CD1c-positive myeloid dendritic cell (primary cell): ENCODE measurements around the gene EXOC4.

Source experiments
- DNase-seq: peaks from one replicate; pipeline ENCODE4 v3.0.0-alpha.2; 2016; ENCODE audit errors: extremely low spot score

EXOC4 gene

DNA sequence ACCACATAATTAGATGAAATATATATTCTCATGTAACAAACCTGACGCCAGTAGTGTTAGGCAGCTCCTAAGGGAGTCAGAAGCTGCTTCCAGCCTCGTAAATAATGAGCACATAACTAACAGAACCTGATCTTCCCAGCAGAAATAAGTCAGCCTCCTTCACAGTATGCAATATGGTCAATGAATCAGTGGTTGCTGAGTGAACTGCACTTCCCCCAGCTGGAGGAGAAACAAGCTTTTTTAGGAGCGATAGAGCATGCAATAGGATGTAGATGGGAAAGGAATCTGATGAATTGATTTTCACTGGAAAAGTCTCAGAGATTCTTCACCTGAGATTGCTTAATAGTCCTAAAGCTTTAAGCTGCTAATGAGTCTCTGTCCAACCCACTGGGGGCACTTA lies 537.1 kb downstream of the EXOC4 start:
- no peak for DNase-seq

DNA sequence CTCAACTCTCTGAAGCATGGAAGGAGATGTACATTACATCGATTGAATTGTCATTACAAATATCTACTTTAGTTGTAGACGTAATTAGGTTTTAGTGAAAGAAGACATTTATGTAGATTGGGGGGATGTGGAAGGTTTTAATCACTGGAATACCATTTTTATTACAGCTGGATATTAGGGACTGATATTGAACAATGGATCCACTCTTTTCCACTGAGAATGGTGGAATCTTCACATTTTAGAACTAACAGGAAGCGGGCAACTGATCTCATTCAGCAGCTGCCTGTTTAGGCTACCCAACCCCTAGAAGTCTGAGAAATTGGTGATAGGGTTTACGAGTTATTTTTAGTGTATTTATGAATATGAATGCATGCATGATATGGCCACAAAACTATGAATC lies 538.0 kb downstream of the EXOC4 start:
- DNase-seq = no peak

DNA sequence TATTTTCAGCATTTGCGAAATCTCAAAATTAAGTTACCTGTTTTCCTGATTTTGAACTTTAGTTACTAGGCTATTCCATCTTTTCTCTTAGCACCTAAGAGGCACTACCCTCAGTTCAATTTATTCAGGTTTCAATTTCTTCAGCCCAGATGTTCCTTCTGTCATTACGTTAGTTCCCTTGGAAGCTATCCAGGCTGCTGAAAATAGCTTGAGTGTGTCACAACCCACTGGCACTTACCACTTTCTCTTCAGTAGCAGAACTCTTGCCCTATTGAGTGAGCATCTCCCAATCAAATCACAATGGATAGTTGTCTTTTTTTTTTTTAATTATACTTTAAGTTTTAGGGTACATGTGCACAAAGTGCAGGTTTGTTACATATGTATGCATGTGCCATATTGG lies 541.6 kb downstream of the EXOC4 start:
- DNase-seq = no peak

DNA sequence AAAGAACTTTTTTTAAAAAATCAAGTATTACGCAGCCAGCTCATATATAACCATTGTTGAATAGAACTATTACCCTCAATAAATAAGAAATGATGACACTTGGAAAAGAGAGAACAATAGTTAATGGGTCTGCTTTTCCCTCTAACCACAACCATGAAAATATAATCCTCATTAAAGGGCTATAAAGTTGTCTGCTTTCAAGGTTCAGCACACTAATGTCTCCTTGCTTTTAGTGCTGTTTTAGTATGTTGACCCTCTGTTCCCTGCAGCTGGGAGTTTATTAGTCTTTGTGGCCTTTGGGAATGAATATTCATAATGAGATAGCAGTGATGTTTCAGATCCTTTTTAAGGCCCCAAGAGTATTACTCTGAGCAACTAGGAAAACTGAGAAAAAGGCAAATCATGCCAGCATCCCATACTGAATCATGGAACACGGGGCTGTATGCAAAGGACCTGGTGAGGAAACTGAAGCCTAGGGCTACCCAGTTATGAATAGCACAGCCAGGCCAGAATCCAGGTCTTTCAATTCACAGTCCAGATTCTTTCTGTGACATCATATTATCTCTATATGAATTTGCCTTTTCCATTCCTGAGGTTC lies 542.3 kb downstream of the EXOC4 start:
- DNase-seq = no peak

DNA sequence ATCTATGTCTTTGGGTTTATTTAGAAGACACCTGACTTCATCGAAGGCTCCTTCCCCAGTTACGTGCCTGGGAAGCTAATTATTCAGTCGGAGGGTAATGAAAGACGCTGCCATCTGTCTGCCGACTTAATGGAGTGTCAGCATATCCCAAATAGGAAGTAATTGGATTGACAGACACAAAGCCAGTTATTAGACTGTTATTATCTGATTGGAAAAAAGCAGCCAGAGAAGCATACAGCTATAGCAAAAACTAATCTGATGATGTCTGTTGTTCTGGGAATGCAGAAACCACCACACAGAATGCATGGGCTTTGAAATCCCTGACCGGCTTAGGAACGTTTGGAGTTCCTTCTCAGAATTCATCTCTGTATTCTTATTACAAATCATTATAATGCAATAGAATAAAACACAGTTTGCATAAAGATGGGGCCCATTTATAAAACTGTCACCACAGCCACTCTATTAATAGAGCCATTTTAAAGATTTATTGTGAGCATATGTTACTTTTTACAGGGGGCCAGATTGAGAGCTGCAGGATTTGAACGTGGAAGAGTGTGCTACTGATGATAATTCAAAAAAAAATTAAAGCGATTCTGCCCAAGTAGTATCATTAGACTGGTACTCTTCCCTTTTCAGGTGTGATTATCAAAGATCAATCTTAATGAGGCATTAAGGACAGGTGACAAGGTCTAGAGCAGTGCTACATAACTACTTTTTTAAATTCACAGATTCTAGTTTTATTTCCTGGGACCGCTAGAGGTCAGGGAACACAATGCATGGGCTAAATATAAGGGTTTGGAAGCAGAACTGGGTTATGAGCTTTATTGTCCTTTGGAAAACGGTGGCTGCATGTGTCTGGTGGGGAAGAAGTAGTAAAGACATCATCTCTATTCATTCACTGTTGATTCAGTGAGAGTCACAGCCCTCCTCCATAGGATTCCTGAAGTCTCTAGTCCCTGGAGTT lies 544.2 kb downstream of the EXOC4 start:
- DNase-seq = no peak

DNA sequence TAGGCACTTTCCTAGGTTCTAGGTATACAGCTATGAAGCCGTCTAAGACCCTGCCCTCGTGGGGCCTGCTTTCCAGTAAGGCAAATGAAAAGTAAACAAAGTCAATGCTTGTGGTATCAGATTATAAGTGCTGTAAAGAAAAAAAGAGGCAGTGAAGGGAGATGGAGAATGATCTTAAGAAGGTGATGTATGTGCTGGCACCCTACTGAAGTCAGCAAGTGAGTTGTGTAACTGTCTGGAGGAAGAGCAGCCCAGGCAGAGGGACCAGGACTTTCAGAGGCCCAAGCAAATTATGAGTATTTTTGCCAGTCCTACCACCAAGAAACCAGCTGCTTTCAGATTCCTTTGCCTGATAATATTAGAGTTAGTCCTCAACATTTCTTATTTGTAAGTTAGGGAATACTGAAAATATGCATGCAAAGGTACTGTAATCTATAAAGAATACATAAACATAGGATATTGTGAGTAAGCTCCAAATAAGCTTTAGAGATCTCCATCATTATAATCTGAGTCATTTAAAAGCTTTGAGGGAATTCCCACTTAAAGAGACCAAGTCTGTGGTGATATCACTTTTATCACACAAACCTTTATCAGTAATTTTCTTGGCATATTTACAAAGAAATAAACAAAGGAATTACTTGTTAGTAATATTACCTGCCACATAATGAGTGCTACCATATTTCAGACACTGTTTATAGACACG lies 545.1 kb downstream of the EXOC4 start:
- DNase-seq = no peak

DNA sequence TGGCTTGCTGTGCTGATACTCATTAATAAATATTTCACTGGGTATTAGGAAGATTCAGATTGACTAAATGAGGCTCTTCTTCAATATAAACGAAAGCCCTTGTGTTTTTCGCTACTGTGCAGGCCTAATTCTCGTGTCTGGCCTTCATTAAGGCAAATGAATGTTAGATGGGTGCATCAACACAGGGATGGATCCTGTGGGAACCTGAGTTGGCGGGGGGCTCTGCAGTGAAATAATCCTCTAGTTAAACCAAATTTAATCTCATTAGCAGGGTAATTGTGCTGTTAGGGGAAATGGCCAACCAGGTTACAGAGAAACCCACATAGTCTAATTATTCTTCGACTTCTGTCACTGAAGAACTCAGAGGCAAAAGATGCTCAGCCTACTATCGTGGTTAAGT lies 548.5 kb downstream of the EXOC4 start:
- DNase-seq = no peak

DNA sequence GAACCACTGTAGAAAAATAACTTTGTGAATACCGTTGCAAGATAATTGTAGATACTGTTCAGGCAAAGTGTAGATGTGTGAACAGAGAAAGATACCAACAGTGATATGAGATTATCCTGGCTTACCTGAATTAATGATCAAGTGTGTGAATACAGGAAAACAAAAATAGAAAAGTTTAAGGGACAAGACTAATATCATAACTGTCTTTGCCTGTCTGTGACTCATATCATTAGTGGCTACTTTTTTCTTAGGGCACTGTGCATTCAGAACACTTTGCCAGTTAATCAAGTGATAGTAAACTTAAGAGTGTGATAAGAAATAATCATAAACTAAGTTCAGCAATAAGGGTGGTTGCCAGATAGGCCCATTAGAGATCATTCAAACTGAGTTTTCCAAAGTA lies 551.2 kb downstream of the EXOC4 start:
- no peak for DNase-seq

DNA sequence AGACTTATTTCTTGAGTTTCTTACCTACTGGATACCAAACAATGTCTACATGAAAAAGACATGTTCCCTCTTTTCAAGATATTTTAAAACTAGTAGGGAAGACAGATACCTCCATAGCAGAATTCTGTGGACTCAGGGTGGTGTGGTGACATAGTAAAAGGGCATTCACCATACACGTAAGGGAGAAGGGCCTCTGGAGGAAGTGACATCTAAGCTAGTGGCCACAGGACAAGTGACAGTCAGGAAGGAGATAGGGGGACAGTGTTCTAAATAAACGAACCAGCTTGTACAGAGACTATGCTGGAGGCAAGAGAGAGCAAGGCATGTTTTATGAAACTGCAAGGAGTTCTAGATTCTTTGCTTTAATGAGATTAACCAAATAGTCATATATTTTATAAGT lies 552.5 kb downstream of the EXOC4 start:
- no peak for DNase-seq

DNA sequence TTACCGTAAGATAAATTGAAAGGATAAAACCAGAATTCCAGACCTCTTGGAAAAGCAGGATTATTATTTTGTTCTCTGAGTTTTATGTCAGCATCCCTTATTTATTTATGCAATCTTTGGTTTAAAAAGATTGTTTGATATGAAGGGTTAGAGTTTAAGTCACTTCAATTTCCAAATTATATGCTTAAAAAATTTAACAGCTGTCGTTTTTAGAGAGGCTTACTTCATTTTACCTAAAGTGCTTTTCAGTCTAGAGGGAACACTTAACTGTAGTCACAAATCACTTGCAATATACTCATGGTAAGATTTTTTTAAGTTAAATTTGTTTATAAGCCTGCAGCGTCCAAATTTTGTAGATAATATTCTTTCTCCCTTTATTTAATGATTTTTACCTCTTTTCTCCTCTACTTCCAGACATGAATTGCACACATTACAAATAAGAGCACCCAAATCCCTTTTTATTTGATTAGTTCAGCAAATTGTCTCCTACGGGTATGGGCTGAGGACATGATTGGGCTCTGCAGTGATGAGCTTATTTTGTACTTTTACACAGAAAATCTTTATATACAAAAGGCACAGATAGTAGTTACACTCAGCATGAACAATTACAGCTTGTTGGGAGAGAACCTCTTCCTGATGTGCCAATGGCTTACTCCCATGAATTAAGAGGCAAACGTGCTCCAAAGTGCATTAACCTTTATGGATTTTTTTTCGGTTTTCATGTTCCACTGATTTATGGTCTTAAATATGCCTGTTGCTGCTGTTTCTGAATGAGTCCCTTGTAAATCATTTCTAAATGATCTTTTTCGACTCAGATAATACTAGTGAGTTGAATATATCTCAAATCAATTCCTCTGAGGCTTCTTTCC lies 555.0 kb downstream of the EXOC4 start:
- DNase-seq = no peak

DNA sequence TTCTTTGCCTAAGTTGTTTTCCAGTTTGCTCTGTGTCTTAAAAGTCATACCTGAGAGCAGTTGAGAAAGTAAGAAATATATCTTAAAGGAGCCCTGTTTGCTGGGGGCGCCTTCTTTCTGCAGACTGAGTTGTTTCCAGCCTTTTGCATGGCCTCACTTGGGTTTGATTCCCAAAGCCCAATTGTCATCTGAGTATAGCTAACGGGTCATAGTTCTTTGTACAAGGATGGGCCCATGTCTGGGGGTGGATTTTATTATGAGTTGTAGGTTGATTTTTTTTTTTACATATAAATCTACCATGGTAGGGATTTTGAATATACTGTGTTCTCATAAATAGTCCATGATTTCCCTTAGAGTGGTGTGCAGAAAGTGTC lies 555.6 kb downstream of the EXOC4 start:
- no peak for DNase-seq

DNA sequence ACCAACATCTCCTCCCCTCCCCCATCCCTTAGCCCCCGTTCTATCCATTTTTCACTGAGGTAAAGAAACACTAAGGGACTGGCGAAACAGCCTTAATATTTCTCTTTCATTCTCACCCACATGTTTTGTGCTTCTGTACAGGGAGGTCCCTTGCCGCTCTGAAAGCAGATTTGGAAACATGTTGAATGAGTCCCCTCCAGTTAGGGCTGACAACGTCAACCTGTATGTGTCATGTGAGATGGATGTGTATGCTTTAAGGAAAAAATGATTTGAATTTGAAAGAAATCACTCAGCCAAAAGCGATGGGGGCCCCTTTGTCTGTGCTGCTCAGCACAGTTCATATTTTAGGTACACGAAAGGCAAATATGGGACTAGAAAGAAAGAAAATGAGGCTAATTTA lies 560.0 kb downstream of the EXOC4 start:
- DNase-seq = no peak

DNA sequence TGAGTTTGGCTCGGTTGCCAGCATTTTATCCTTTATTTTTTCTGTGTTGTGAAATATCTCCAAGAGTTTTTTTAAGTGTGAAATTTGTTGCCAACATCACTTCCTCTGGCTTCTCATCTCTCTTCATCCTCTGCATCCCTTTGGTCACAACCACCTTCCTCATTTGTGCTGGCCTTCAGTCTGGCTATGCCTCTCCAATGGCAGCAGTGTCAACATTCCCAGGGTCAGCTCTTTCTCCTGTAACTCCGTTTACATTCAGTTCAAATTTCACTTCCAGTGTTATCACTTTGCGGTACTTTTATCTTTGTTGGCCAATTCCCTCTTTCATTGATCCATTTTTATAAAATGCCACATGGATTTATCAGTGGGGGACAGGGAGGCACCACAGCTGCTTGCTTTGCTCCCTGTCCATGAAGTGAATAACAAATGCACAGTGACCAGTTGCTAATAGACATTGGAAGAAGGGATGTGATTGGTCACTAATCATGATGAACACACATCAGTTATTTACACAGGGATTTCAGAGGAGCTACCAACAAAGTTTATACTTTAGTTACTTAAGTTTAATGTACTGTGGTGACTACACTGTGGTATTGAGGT lies 562.8 kb downstream of the EXOC4 start:
- no peak for DNase-seq

DNA sequence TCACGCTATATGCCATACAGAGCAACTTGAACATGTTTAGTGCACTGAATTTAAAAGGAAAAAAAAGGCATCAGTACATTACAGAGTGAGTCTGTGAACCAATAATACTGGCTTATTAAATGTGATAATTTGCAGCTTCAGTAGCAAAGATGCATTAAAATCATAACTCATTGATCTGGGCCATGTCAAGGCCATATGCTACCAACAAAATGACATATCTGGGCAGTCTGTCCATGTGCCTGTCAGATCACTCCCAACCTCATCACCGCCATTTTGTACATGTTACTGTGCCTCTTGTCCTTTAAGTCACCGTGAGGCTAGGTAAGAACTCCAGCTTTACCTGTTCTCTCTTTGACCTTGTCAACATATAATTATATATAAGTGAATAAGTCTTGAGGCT lies 566.8 kb downstream of the EXOC4 start:
- no peak for DNase-seq

DNA sequence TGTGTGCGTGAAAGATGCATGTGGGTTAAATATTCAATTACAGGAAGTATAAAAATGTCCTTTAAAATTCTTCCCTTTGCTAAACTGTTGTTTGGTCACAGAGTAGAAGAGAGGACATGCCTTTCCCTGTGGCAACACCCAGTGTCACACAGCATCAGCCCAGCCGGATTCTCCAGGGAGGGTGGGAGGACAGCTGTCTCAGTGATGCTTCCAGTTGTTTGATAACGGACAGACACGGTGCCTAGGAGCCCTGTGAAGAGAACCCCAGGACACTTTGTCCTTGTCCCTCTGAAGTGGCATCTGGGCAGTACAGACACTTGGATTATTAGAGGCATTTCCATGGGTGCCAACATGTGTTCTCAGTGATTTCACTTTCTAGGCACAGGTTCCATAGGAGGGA lies 567.7 kb downstream of the EXOC4 start:
- no peak for DNase-seq

DNA sequence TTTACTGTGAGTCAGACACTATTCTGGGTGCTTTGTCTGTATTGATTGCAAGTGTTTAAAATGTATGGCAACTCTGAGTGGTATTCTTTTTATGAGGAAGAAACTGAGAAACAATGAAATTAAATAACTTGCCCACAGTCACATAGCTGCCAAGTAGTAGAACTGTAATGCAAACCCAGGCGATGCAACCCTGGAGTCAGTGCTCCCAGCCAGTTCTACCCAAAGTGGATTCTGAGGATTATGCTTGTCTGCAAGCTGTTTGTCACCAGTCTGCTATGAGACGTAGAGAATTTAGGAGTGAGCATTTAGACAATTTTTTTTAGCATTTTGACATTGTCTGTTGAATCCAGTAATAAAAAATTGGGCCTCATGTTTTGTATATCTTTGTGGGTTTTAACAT lies 568.3 kb downstream of the EXOC4 start:
- no peak for DNase-seq

DNA sequence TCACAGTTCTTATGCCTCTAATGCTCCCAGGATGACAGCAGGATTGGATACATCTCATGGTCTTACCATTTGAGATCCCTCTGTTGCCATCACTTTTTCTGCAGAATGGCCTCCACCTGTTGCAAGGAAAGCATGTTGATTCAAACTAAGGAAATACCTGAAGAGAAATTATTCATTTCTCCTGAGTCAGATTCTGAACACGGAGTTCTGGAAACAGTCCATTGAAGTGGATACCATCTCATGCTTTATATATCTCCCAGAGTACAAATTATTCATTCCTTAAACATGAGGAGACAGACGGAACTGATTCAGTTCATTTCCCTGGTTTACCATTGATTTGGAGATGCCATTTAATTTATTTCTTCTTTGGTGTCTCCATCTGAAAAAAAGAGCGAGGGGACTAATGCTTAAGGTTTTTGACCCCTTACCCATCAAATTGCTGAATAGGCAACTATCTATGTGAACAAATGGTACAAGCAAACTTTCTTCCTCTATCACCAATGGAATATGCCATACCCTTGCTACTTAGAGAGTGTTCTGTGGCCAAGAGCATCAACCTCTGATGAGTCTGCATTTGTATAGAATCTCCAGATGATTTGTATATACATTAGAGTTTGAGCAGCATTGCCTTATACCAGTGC lies 569.2 kb downstream of the EXOC4 start:
- no peak for DNase-seq

DNA sequence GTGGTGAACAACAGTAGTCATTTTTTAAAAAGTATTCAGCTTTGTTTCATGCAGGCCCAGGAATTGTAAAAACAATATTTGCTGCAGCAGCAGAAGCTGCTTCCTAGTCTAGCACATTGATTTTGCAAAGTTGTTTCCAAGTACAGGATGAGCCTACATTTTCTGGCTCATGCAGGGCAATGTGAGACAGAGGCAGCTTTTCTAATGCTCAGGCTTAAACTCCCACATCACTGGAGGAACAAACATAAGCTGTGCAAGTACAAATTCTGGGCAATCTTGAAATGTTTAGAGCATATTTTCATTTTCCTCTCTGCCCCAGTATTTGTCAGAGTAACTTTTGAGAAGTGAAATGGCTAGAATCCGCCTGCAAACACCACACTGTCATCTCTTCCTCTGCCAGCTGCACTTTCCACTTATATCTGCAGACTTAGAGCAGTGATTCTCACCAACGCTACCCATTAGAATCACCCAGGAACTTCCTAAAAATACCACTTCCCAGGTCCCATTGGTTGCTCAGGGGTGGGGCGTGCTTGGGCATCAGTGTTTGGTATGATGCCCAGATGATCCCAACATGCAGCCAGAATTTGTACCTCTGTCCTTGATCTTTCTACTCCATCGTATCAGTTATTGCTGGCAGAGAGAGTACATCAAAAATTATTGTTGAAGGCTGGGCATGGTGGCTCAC lies 570.1 kb downstream of the EXOC4 start:
- no peak for DNase-seq

DNA sequence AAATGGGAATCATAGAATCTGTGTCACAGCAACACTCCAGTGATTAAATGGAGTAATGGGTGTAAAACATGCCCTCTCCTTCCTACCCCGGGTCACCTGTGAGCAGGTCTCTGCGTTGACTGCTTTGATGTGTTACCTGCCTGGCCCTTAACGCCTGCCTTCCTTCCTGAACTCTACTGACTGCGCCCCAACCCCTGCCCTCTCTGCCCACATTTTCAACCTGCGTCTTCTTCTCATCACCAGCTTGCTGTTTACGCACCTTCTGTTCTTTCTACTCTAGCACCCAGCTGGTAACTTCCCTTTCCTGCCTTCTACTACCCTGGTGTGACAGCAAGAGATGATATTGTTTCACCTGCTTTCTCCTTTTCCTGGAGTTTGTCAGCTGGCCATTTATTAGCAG lies 571.3 kb downstream of the EXOC4 start:
- DNase-seq = no peak
